GM12873 (cell line): Measurements from ENCODE around the gene YKT6.

Source experiments
- CTCF ChIP-seq: IDR thresholded peaks from 2 replicates; pipeline ENCODE4 v1.5.1; 2012; ENCODE audit warnings: low read depth, mild to moderate bottlenecking, moderate library complexity, low read length, control low read depth; ENCODE audit not compliant: insufficient read depth; ENCODE audit errors: missing control alignments

Gene YKT6

GRCh38 chr7:44197474-44197873, 3.3 kb upstream of the YKT6 start:
- no peak for TF ChIP-seq CTCF

DNA sequence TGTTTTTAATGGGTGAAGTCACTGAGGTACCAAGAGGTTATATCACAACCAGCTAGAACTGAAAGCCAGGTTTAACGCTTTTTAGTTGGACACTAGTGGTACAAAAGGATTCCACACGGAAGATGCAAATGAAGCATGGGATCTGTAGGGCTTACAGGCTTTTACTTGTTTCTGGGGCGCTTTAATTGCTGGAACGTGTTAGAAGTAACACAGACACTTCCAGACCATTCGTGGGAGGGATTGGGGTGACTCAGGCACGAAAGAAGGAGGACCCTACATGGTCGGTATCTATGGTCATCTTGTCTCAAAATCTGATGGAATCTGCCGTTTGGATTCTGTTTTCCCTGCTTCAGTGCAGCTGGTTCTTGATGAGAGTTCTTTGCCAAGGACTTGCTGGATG, 1.0 kb downstream of the YKT6 start:
- TF ChIP-seq CTCF: no peak

- TF ChIP-seq CTCF: no peak
Observed at GRCh38 chr7:44206008-44206407, 5.2 kb downstream of the YKT6 start.

GRCh38 chr7:44208085-44208484, 7.3 kb downstream of the YKT6 start:
- TF ChIP-seq CTCF: no peak

DNA sequence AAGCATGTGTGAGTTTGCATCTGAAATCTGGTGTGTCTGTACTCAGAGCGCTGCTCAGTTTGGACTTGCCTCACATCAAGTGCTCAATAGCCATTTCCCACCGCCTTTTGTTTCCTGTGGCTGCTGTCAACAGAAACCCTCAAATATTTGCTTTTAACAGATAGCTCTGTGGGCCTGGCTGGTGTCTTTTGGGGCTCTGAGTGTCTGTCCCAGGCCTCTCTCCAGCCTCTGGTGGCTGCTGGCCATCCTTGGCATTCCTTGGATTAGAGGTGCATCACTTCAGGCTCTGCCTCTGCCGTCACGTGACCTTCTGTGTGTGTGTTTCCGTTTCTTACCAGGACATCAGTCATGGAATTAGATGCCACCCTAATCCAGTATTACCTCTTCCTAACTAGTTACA, 9.3 kb downstream of the YKT6 start:
- TF ChIP-seq CTCF: no peak

DNA sequence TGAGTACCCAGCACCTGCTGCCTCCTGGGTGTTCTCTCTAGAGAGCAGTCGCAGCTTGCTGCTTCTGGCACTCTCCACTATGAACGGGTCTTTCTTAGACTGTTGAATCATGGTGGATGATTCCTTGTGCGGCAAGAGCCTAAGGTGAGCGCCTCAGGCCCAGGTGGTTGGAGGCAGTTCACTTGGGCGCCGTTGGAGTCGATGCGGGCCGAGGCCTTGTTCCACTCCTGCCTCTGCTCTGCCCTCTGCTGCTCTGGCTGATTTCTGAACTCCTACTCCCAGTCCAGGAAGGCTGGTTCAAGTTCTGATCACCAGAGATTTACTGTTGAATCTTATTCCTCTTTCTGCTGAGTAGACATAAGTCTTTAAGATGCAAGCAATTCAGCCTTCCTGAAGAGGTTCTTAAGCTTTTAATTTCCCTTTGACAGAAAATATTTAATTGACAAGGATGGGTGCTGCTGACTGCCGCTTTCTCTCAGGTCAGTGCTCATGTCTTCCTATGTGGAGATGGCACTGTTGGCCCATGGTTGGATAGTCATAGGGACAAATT, 10.4 kb downstream of the YKT6 start:
- TF ChIP-seq CTCF: no peak

- TF ChIP-seq CTCF: no peak
Observed at GRCh38 chr7:44212018-44212417, 11.2 kb downstream of the YKT6 start.
